ENCODE results near the gene TMEM33. TPM values are rescaled to one million over a fixed set of nuclear protein-coding genes. Genes with fewer than 3 reads are reported as not detected.

Gene TMEM33
- total RNA-seq, 1 donor from 2014 or later, result 84.0 TPM

GRCh38 chr4:41991916-41992767 is 56.9 kb downstream of the TMEM33 start:
- no peak overlapping the region for H3K27ac Mint-ChIP-seq
- peaks cover 18% of the 10 kb centered on the region for H3K4me1 Mint-ChIP-seq (ENCODE audit: low read depth)
- intact Hi-C loops (cut with micrococcal nuclease), result no loop called here

DNA sequence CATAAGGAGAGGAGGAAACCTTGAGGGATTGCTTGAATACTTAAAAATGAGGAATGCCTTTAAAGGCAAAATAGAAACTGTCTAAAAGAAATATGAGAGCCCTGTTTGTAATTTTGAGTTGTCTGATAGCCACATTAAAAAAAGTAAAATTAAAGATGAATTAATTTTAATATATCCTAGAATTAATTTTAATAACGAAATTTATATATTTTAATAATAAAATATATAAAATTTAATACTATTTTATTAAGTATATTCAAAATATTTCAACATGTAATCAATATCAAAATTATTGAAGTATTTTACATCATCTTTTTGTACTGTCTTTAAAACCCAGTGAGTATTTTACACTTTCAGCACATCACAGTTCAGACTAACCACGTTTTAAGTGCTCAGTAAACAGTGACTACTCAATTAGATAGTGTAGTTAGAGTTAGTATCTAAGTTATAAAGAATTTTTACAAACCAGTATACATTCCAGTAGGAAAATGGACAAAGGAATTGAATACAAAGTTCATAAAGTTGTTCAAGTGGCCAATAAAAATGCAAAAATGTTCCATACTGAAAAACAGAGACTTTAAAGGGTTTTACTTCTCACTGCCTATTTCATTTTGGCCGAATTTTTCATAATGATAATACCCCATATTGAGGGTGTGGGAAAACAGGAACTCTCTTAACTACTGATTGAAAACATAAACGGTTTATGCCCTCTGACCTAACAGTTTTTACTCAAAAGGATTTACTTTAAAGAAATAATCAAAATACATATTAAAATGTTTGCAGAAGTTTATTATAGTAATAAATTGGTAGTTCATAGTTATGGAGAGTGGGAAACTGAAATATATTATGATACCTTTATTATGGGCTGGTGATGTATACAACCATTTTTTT is 58.0 kb downstream of the TMEM33 start:
- DNase-seq (ENCODE audit: low spot score), result no peak
- H3K27me3 Mint-ChIP-seq (ENCODE audit: low read depth), result no peaks in the 10 kb centered on the region
- peaks cover 18% of the 10 kb centered on the region for H3K4me1 Mint-ChIP-seq (ENCODE audit: low read depth)
- H3K27ac Mint-ChIP-seq, result no peak overlapping the region
- H3K36me3 Mint-ChIP-seq (ENCODE audit: low read depth), result peaks cover 17% of the 10 kb centered on the region
- intact Hi-C loops (cut with micrococcal nuclease), result no loop called here
- H3K4me3 Mint-ChIP-seq (ENCODE audit: low read depth), result no peak overlapping the region
- no peaks in the 10 kb centered on the region for H3K9me3 Mint-ChIP-seq

More at GRCh38 chr4:41991916-41992767, 56.9 kb downstream of the TMEM33 start:
- H3K4me3 Mint-ChIP-seq (ENCODE audit: low read depth), result peak overlapping the region; percentile 94
- peaks cover 14% of the 10 kb centered on the region for H3K36me3 Mint-ChIP-seq (ENCODE audit: low read depth)
- H3K9me3 Mint-ChIP-seq, result no peaks in the 10 kb centered on the region
- no peaks in the 10 kb centered on the region for H3K27me3 Mint-ChIP-seq (ENCODE audit: low read depth)
- no peak for DNase-seq (ENCODE audit: low spot score)

DNA sequence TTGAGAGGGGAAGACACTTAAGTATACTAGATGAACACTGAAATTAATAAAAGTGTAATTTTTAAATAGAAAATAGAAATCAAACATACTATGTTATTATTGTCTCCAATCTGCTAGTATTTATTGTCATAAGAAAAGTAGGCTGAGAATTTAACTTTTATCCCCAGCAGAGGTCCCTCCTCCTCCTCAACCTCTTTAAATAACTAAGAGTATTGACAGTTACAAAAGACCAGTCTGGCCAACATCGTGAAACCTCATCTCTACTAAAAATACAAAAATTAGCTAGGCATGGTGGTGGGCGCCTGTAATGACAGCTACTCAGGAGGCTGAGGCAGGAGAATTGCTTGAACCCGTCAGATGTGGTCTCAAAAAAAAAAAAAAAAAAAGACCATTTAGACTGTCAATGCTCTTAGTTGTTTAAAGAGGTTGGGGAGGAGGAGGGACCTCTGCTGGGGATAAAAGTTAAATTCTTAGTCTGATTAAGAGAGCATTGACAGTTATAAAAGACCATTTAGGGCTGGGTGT is 59.3 kb downstream of the TMEM33 start:
- Mint-ChIP-seq H3K4me1 (ENCODE audit: low read depth) (peaks cover 14% of the 10 kb centered on the region), H3K9me3 (no peaks in the 10 kb centered on the region), H3K27ac (no peak overlapping the region), H3K36me3 (ENCODE audit: low read depth) (peaks cover 17% of the 10 kb centered on the region), H3K27me3 (ENCODE audit: low read depth) (no peaks in the 10 kb centered on the region), H3K4me3 (ENCODE audit: low read depth) (no peak overlapping the region)
- intact Hi-C loops (cut with micrococcal nuclease), result no loop called here
- DNase-seq (ENCODE audit: low spot score), result no peak

GRCh38 chr4:41998019-41998418 is 62.8 kb downstream of the TMEM33 start:
- DNase-seq (ENCODE audit: low spot score), result no peak
- Mint-ChIP-seq H3K27ac (no peak overlapping the region), H3K4me3 (ENCODE audit: low read depth) (no peak overlapping the region), H3K36me3 (ENCODE audit: low read depth) (peaks cover 18% of the 10 kb centered on the region), H3K27me3 (ENCODE audit: low read depth) (no peaks in the 10 kb centered on the region), H3K9me3 (no peaks in the 10 kb centered on the region), H3K4me1 (ENCODE audit: low read depth) (peaks cover 2% of the 10 kb centered on the region)
- intact Hi-C loops (cut with micrococcal nuclease), result no loop called here

DNA sequence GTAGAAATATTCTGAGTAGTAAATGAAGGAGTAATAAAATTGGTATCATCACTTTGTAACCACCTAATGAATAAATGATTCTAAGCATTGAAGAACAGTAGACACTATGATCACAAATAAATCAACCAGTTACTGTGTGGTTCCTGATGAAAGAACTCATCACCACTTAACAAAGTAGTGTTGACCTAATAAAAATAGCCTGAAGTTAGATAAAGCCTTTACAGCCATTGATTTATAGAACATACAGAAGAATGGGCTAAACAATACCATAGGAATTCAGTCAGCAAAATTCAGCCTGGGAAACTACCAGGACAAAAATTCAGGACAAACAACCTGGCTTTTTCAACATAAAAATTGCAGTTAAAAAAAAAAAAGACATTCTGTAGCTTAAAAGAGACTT is 64.1 kb downstream of the TMEM33 start:
- Mint-ChIP-seq H3K27me3 (ENCODE audit: low read depth) (no peaks in the 10 kb centered on the region), H3K27ac (no peak overlapping the region), H3K9me3 (no peaks in the 10 kb centered on the region), H3K36me3 (ENCODE audit: low read depth) (peaks cover 29% of the 10 kb centered on the region), H3K4me3 (ENCODE audit: low read depth) (no peak overlapping the region), H3K4me1 (ENCODE audit: low read depth) (peaks cover 3% of the 10 kb centered on the region)
- intact Hi-C loops (cut with micrococcal nuclease), result no loop called here
- no peak for DNase-seq (ENCODE audit: low spot score)

GRCh38 chr4:42008011-42008786 is 73.0 kb downstream of the TMEM33 start:
- H3K36me3 Mint-ChIP-seq (ENCODE audit: low read depth), result peaks cover 60% of the 10 kb centered on the region
- H3K9me3 Mint-ChIP-seq, result no peaks in the 10 kb centered on the region
- intact Hi-C loops (cut with micrococcal nuclease), result no loop called here
- H3K4me1 Mint-ChIP-seq (ENCODE audit: low read depth), result peaks cover 9% of the 10 kb centered on the region
- DNase-seq (ENCODE audit: low spot score), result no peak
- no peak overlapping the region for H3K4me3 Mint-ChIP-seq (ENCODE audit: low read depth)
- no peak overlapping the region for H3K27ac Mint-ChIP-seq
- H3K27me3 Mint-ChIP-seq (ENCODE audit: low read depth), result no peaks in the 10 kb centered on the region

Other genes with a start within 250 kb of the TMEM33 start
- gene PHOX2B, start 186.7 kb upstream of the TMEM33 start, total RNA-seq, result not detected in 2 replicates
- gene DCAF4L1, start 46.3 kb downstream of the TMEM33 start, total RNA-seq, result 0.11 and 0.18 TPM in 2 replicates
- 49.9 and 51.7 TPM in 2 replicates for gene SLC30A9, start 55.1 kb downstream of the TMEM33 start, total RNA-seq
- gene BEND4, start 217.2 kb downstream of the TMEM33 start, total RNA-seq, result 0.11 and 0.21 TPM in 2 replicates